BJ (cell line): Measurements from ENCODE around the gene SLC25A11. TPM values are rescaled to one million over a fixed set of nuclear protein-coding genes. Genes with fewer than 3 reads are reported as not detected.
A peak's percentile ranks its signal among the peaks of the same experiment; 100 is the strongest.

Experiments
- CTCF ChIA-PET: fragments of 350-600 bp; formaldehyde crosslinking; extraction: SDS; loops from one replicate; lab custom pipeline; 2021; ENCODE audit warnings: antibody characterized with exemption, inconsistent platforms; lab: Yijun Ruan, JAX
- POLR2A ChIA-PET: fragments of 300-600 bp; sonication (Branson Sonifier 250); formaldehyde crosslinking; extraction: SDS; loops from one replicate; lab custom pipeline; 2021; ENCODE audit warnings: antibody characterized with exemption; lab: Charles Lee
- DNase-seq: peaks from one replicate; pipeline ENCODE4 v3.0.0-alpha.2; 2011; ENCODE audit warnings: low read depth
- H3K27me3 ChIP-seq: 2 replicates; pipeline ENCODE4 v1.6.0; 2011; ENCODE audit warnings: low read length; ENCODE audit not compliant: control insufficient read depth, insufficient read depth
- H3K36me3 ChIP-seq: 2 replicates; pipeline ENCODE4 v1.5.1; 2011; ENCODE audit warnings: low read length; ENCODE audit not compliant: control insufficient read depth, insufficient read depth
- H3K4me3 ChIP-seq: 2 replicates; pipeline ENCODE4 v1.5.1; 2011; ENCODE audit warnings: low read depth, mild to moderate bottlenecking, control low read depth, low read length
- CTCF ChIP-seq: IDR thresholded peaks from 2 replicates; pipeline ENCODE4 v1.5.1; 2011; ENCODE audit warnings: low read depth, mild to moderate bottlenecking, control low read depth, inconsistent platforms, low read length, moderate library complexity; ENCODE audit not compliant: insufficient read depth
- polyA plus RNA-seq: library from polyadenylated mRNA; depleted of rRNA; stranded (reverse); fragments of >200 nt; gene quantifications from 2 replicates; pipeline ENCODE4 v1.2.3, GENCODE V29; 2011

SLC25A11 gene
- polyA plus RNA-seq, 1 experiment, result 70.7 TPM

GRCh38 chr17:4986403-4986802 lies 46.6 kb upstream of the SLC25A11 start:
- TF ChIP-seq CTCF, result no peak
- Histone ChIP-seq H3K4me3 (peak overlapping the region; percentile 60), H3K27me3 (no peaks in the 10 kb centered on the region), H3K36me3 (peaks cover 2% of the 10 kb centered on the region)
- DNase-seq, result no peak
- POLR2A ChIA-PET, result no interaction called here
- CTCF ChIA-PET, result interaction anchor here (0.7 to 4.6 kb wide), 13 partner anchors 11 to 78 kb away, joined by 3 to 24 read pairs (median 5); partner anchors contain the start of genes INCA1, KIF1C and SPAG7

GRCh38 chr17:4982305-4982704 lies 42.5 kb upstream of the SLC25A11 start:
- Histone ChIP-seq H3K36me3 (peaks cover 17% of the 10 kb centered on the region), H3K4me3 (no peak overlapping the region), H3K27me3 (no peaks in the 10 kb centered on the region)
- ChIA-PET POLR2A (no interaction called here), CTCF (no interaction called here)
- DNase-seq, result no peak
- TF ChIP-seq CTCF, result no peak

GRCh38 chr17:4980644-4981216 lies 40.9 kb upstream of the SLC25A11 start:
- DNase-seq, result no peak
- Histone ChIP-seq H3K36me3 (peaks cover 20% of the 10 kb centered on the region), H3K27me3 (no peaks in the 10 kb centered on the region), H3K4me3 (no peak overlapping the region)
- ChIA-PET POLR2A (no interaction called here), CTCF (interaction anchor here (0.6 to 2.7 kb wide), 16 partner anchors 8 to 412 kb away, joined by 3 to 40 read pairs (median 4); partner anchors contain the start of genes INCA1, KIF1C, RNF167 and SLC25A11)
- peak; percentile 66 for TF ChIP-seq CTCF

- CTCF ChIA-PET, result interaction anchor here (0.8 kb wide), 1 partner anchor 8 kb away, joined by 3 read pairs; no protein-coding TSS in a partner anchor
- H3K36me3 ChIP-seq, result peaks cover 22% of the 10 kb centered on the region
These were observed 38.9 kb upstream of the SLC25A11 start for GRCh38 chr17:4978726-4979125.

More at GRCh38 chr17:4978726-4979125, 38.9 kb upstream of the SLC25A11 start:
- Histone ChIP-seq H3K27me3 (no peaks in the 10 kb centered on the region), H3K4me3 (no peak overlapping the region)
- TF ChIP-seq CTCF, result no peak
- DNase-seq, result no peak
- POLR2A ChIA-PET, result no interaction called here
